ENCODE results near the gene ATP5PF.

Gene ATP5PF

DNA sequence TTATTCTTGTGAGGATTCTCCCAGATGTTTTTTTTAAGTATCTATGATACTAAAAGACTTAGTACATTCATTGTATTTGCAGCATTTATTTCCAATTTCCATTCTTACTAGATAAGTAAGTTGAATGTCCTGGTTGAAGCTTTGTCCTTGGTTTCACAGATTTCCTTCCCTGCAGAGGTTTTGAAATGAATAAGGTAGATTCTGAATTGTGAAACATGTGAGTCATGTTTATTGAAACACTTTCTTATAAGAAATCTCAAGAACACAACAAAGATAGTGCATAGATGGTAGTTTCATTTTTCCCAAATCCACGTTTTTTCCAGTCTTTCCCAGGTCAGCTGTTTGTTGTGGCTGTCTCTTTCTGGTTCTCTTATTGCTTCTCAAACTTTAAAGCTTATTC, 24.9 kb upstream of the ATP5PF start:
- CTCF ChIA-PET: interaction anchor here (0.7 kb wide), 1 partner anchor 64 kb away, joined by 3 read pairs; no protein-coding TSS in a partner anchor
- Histone ChIP-seq H3K9me3 (ENCODE audit: control insufficient read depth, insufficient read depth, low read depth, low read length) (no peaks in the 10 kb centered on the region), H3K27ac (ENCODE audit: extremely low read depth, low read depth, low read length) (no peak overlapping the region), H3K4me3 (ENCODE audit: low read depth, low read length) (no peak overlapping the region), H3K36me3 (ENCODE audit: control insufficient read depth in 2 of 2, insufficient read depth in 1 of 2, low read length in 2 of 2) (peaks cover 49 to 69% of the 10 kb centered on the region in 2 experiments), H3K4me1 (ENCODE audit: control insufficient read depth, insufficient read depth, low read length) (no peaks in the 10 kb centered on the region)
- no peak for TF ChIP-seq SCRT1 (tag by site-specific recombination; IDR thresholded peaks at IDR 0.05; ENCODE audit: borderline replicate concordance)
- TF ChIP-seq ZNF629 (tag by site-specific recombination; IDR thresholded peaks at IDR 0.05): no peak
- TF ChIP-seq ZNF114 (tag by site-specific recombination; IDR thresholded peaks at IDR 0.05): no peak
- no peak for TF ChIP-seq ZNF391 (tag by site-specific recombination; IDR thresholded peaks at IDR 0.05; ENCODE audit: borderline replicate concordance, low read depth)
- POLR2A ChIA-PET: no interaction called here

DNA sequence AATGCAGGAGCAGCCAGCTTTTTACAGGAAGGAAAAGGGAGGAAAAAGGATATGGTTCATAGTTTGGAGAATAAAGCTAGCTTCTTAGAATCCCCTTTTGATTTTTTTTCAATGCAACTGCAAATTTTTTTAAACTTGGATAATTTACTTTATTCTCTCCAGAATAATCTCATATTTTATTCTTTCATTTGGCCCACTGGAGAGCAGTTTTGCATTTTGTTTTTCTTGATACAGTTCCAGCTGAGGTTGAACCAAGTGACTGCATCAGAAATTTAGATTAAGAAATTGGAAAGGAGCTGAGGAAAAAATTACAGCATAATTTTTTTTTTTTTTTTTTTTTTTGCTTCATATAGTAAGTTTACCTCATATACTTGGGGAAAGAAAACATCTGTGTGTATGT, 22.8 kb upstream of the ATP5PF start:
- Histone ChIP-seq H3K4me3 (ENCODE audit: low read depth, low read length) (no peak overlapping the region), H3K36me3 (ENCODE audit: control insufficient read depth in 2 of 2, insufficient read depth in 1 of 2, low read length in 2 of 2) (peaks cover 40 to 64% of the 10 kb centered on the region in 2 experiments), H3K4me1 (ENCODE audit: control insufficient read depth, insufficient read depth, low read length) (no peaks in the 10 kb centered on the region), H3K27ac (ENCODE audit: extremely low read depth, low read depth, low read length) (no peak overlapping the region), H3K9me3 (ENCODE audit: control insufficient read depth, insufficient read depth, low read depth, low read length) (no peaks in the 10 kb centered on the region)
- ChIA-PET POLR2A (no interaction called here), CTCF (interaction anchor here (0.7 to 0.8 kb wide), 2 partner anchors 15 to 43 kb away, joined by 3 read pairs; no protein-coding TSS in a partner anchor)
- TF ChIP-seq, protein P1, sequence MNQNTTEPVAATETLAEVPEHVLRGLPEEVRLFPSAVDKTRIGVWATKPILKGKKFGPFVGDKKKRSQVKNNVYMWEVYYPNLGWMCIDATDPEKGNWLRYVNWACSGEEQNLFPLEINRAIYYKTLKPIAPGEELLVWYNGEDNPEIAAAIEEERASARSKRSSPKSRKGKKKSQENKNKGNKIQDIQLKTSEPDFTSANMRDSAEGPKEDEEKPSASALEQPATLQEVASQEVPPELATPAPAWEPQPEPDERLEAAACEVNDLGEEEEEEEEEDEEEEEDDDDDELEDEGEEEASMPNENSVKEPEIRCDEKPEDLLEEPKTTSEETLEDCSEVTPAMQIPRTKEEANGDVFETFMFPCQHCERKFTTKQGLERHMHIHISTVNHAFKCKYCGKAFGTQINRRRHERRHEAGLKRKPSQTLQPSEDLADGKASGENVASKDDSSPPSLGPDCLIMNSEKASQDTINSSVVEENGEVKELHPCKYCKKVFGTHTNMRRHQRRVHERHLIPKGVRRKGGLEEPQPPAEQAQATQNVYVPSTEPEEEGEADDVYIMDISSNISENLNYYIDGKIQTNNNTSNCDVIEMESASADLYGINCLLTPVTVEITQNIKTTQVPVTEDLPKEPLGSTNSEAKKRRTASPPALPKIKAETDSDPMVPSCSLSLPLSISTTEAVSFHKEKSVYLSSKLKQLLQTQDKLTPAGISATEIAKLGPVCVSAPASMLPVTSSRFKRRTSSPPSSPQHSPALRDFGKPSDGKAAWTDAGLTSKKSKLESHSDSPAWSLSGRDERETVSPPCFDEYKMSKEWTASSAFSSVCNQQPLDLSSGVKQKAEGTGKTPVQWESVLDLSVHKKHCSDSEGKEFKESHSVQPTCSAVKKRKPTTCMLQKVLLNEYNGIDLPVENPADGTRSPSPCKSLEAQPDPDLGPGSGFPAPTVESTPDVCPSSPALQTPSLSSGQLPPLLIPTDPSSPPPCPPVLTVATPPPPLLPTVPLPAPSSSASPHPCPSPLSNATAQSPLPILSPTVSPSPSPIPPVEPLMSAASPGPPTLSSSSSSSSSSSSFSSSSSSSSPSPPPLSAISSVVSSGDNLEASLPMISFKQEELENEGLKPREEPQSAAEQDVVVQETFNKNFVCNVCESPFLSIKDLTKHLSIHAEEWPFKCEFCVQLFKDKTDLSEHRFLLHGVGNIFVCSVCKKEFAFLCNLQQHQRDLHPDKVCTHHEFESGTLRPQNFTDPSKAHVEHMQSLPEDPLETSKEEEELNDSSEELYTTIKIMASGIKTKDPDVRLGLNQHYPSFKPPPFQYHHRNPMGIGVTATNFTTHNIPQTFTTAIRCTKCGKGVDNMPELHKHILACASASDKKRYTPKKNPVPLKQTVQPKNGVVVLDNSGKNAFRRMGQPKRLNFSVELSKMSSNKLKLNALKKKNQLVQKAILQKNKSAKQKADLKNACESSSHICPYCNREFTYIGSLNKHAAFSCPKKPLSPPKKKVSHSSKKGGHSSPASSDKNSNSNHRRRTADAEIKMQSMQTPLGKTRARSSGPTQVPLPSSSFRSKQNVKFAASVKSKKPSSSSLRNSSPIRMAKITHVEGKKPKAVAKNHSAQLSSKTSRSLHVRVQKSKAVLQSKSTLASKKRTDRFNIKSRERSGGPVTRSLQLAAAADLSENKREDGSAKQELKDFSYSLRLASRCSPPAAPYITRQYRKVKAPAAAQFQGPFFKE (tag by site-specific recombination; IDR thresholded peaks at IDR 0.05; ENCODE audit: borderline replicate concordance): no peak
- TF ChIP-seq, protein P2, sequence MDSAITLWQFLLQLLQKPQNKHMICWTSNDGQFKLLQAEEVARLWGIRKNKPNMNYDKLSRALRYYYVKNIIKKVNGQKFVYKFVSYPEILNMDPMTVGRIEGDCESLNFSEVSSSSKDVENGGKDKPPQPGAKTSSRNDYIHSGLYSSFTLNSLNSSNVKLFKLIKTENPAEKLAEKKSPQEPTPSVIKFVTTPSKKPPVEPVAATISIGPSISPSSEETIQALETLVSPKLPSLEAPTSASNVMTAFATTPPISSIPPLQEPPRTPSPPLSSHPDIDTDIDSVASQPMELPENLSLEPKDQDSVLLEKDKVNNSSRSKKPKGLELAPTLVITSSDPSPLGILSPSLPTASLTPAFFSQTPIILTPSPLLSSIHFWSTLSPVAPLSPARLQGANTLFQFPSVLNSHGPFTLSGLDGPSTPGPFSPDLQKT (IDR thresholded peaks at IDR 0.05; ENCODE audit: borderline replicate concordance, low read depth, low read length): no peak
- TF ChIP-seq KLF10 (tag by site-specific recombination; IDR thresholded peaks at IDR 0.05) (no peak), ZNF24 (tag by site-specific recombination; IDR thresholded peaks at IDR 0.05) (no peak), ZNF654 (tag by site-specific recombination; IDR thresholded peaks at IDR 0.05; ENCODE audit: low read depth) (no peak), KLF8 (tag by site-specific recombination; IDR thresholded peaks at IDR 0.05) (no peak), TRIM28 (IDR thresholded peaks at IDR 0.05; ENCODE audit: borderline replicate concordance, low read length) (no peak), SP2 (tag by site-specific recombination; IDR thresholded peaks at IDR 0.05) (no peak), ZNF239 (tag by site-specific recombination; IDR thresholded peaks at IDR 0.05) (no peak), ZNF335 (tag by site-specific recombination; conservative IDR thresholded peaks at IDR 0.05) (no peak), KLF1 (tag by site-specific recombination; IDR thresholded peaks at IDR 0.05) (no peak), BCL11B (tag by site-specific recombination; IDR thresholded peaks at IDR 0.05; ENCODE audit: low read depth) (no peak)
- TF ChIP-seq, protein P3, sequence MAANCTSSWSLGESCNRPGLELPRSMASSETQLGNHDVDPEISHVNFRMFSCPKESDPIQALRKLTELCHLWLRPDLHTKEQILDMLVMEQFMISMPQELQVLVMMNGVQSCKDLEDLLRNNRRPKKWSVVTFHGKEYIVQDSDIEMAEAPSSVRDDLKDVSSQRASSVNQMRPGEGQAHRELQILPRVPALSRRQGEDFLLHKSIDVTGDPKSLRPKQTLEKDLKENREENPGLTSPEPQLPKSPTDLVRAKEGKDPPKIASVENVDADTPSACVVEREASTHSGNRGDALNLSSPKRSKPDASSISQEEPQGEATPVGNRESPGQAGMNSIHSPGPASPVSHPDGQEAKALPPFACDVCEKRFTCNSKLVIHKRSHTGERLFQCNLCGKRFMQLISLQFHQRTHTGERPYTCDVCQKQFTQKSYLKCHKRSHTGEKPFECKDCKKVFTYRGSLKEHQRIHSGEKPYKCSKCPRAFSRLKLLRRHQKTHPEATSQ (tag by site-specific recombination; IDR thresholded peaks at IDR 0.05): no peak
